D721Med (cell line): ENCODE data around the gene JAG1.

Source experiments
- DNase-seq: peaks from one replicate; pipeline ENCODE4 v3.0.0; 2011; ENCODE audit warnings: low spot score; ENCODE audit not compliant: insufficient read length
- FAIRE-seq: peaks from 2 replicates; lab custom pipeline; 2011; peaks lifted over from hg19 to GRCh38; lab: Jason Lieb, UNC
- CTCF ChIP-seq: IDR thresholded peaks from 2 replicates; pipeline ENCODE4 v1.5.1; 2012; ENCODE audit warnings: mild to moderate bottlenecking, control low read depth; ENCODE audit not compliant: insufficient read depth; ENCODE audit errors: missing control alignments

Gene JAG1

GRCh38 chr20:10658876-10659632, 14.7 kb downstream of the JAG1 start:
- FAIRE-seq (no peak), DNase-seq (no peak)

GRCh38 chr20:10658051-10658823, 15.6 kb downstream of the JAG1 start:
- FAIRE-seq, result no peak
- TF ChIP-seq CTCF, result no peak
- DNase-seq, result no peak

More at GRCh38 chr20:10658876-10659632, 14.7 kb downstream of the JAG1 start:
- TF ChIP-seq CTCF, result no peak

GRCh38 chr20:10657453-10657852, 16.3 kb downstream of the JAG1 start:
- FAIRE-seq, result no peak

GRCh38 chr20:10655720-10656669, 17.8 kb downstream of the JAG1 start:
- DNase-seq (no peak), FAIRE-seq (no peak)
- no peak for TF ChIP-seq CTCF

More at GRCh38 chr20:10657453-10657852, 16.3 kb downstream of the JAG1 start:
- DNase-seq, result no peak
- no peak for TF ChIP-seq CTCF

GRCh38 chr20:10654630-10655029, 19.2 kb downstream of the JAG1 start:
- TF ChIP-seq CTCF, result no peak
- DNase-seq, result no peak
- no peak for FAIRE-seq

GRCh38 chr20:10654250-10654610, 19.6 kb downstream of the JAG1 start:
- FAIRE-seq (no peak), DNase-seq (no peak)
- TF ChIP-seq CTCF, result no peak
